ENCODE results near the gene SNORC.

The SNORC gene

DNA sequence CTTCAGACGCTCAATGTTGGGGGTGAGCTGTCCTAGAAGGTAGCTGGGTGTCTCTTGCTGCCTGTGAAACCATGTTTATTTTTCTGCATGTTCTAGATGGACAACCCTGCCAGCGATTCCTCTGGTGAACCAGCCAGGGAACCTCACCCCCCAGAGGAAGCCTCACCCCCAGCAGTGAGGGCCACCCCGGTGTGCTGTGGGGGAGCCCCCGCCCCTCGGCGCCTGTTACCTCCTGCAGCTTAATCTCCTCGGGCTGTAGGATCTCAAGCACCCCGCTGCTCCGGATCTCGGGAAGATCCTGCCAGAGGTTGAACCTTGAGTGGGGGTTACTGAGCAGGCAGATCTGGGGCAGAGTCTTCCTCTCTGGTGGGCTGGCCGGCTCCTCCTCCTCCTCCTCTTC is 50.0 kb downstream of the SNORC start:
- DNase-seq (ENCODE audit: low read depth) = no peak
- TF ChIP-seq, protein P1, sequence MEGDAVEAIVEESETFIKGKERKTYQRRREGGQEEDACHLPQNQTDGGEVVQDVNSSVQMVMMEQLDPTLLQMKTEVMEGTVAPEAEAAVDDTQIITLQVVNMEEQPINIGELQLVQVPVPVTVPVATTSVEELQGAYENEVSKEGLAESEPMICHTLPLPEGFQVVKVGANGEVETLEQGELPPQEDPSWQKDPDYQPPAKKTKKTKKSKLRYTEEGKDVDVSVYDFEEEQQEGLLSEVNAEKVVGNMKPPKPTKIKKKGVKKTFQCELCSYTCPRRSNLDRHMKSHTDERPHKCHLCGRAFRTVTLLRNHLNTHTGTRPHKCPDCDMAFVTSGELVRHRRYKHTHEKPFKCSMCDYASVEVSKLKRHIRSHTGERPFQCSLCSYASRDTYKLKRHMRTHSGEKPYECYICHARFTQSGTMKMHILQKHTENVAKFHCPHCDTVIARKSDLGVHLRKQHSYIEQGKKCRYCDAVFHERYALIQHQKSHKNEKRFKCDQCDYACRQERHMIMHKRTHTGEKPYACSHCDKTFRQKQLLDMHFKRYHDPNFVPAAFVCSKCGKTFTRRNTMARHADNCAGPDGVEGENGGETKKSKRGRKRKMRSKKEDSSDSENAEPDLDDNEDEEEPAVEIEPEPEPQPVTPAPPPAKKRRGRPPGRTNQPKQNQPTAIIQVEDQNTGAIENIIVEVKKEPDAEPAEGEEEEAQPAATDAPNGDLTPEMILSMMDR (conservative IDR thresholded peaks at IDR 0.05; ENCODE audit: low read depth, low read length) = no peak
- H3K4me3 ChIP-seq (ENCODE audit: low read length) = no peak overlapping the region

DNA sequence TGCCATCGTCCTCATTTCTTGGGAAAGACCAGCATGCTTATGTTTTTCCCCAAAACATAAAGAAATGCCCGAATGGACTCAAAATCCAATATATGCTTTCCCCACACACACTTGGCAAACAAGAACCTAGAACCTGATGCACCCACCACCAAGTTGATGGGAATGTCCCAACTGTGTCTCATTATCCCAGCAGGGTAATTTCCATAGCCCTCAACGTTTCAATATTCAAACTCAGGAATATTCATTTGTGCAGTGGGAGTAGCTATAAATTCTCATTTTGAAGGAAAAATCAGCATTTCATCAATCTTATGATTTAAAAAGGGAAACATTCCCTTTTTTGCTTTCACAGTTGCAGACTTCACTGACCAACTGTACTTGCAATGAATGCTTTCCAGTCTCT is 50.7 kb downstream of the SNORC start:
- no peak for DNase-seq (ENCODE audit: low read depth)
- H3K4me3 ChIP-seq (ENCODE audit: low read length) = no peak overlapping the region
- TF ChIP-seq, protein P1 (conservative IDR thresholded peaks at IDR 0.05; ENCODE audit: low read depth, low read length) = no peak

DNA sequence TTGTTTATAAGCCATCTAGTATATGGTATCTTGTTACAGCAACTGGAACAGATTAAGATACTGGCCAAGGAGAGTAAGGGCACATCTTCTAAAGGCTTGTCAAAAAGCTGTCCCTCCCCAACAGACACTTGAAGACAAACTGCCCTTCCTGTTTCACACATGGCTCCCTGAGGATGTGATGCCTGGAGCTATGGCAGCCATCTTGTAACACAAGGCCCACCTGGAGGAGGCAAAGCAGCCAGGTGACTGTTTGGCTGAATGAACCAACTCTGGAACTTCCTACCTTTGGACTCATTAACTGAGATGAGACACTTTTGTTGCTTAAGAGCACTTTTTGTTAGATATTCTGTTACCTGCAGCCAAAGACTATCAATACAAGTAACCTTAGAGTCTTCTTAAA is 54.4 kb downstream of the SNORC start:
- H3K4me3 ChIP-seq (ENCODE audit: low read length) = no peak overlapping the region
- DNase-seq (ENCODE audit: low read depth) = no peak
- TF ChIP-seq, protein P1 (conservative IDR thresholded peaks at IDR 0.05; ENCODE audit: low read depth, low read length) = no peak

DNA sequence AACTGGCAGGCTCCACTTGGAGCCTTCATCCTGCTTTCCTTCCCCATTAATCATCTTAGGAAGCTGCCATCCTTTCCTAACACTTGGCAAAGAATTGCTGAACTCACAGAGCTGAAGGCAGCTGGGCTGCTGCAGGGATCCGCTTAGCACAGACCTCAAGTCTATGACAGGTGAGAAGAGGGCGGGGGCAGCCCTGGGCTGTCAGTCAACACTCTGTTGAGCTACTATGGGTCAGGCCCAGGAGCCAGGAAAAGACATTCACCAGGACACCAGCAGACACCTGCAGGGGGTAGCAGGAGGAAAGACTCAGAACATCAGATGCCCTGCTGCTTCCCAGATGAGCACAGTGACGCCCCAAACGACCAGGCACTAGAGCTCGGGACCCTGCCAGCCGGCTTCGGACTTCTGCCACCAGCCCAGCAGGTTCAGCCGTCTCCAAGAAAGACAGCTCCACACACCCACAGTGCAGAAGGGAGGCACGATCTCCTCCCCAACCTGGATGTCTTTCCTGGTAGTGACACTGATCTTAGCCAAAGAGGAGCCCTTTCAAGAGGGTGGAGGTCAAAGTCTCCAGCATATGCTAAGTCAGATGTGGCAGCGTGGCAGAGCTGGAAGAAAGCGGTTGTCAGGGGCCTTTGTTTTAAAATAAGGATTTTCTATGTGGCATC is 55.2 kb downstream of the SNORC start:
- H3K4me3 ChIP-seq (ENCODE audit: low read length) = no peak overlapping the region
- TF ChIP-seq, protein P1 (conservative IDR thresholded peaks at IDR 0.05; ENCODE audit: low read depth, low read length) = no peak
- no peak for DNase-seq (ENCODE audit: low read depth)

DNA sequence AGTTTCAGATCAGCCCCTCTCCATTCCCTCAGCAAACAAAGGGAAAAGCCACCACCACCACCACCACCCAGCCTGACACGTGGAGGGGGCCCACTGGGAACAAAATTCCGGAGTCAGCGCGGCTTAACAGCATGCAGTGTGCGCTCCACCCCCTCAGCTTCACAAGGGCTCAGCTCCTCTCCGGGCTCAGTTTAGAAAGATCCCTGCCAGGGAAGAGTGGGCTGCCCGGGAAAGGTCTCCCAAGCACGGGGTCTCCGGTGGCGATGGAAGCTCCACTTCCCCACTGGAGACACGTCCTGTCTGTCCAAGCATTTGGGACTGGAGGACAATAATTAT is 55.7 kb downstream of the SNORC start:
- no peak for DNase-seq (ENCODE audit: low read depth)
- TF ChIP-seq, protein P1 (conservative IDR thresholded peaks at IDR 0.05; ENCODE audit: low read depth, low read length) = no peak
- H3K4me3 ChIP-seq (ENCODE audit: low read length) = no peak overlapping the region

DNA sequence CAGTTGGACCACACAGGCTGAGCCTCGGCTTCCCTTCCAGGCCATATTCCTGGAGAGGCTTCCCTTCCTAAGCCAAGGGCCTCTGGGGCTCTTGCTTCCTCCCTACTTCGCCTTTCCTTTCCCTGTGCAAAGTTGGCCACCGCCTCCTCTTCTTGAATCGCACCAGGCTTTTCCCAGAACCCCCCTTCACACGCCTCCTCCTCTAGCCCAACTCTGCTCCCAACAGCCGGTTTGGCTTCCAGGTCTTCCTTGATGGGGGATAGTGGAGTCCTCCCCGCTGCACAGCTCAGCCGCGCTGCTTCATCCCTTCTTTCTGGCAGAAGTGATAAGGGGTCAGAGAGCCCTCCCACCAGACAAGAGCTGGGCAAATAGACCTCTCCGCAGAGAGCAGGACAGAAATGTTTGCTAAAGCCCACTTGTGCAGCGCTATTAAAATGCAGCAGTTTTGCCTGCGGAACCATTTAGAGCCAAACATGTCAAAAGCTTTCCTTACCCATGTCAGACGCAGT is 56.4 kb downstream of the SNORC start:
- no peak overlapping the region for H3K4me3 ChIP-seq (ENCODE audit: low read length)
- TF ChIP-seq, protein P1 (conservative IDR thresholded peaks at IDR 0.05; ENCODE audit: low read depth, low read length) = no peak

DNA sequence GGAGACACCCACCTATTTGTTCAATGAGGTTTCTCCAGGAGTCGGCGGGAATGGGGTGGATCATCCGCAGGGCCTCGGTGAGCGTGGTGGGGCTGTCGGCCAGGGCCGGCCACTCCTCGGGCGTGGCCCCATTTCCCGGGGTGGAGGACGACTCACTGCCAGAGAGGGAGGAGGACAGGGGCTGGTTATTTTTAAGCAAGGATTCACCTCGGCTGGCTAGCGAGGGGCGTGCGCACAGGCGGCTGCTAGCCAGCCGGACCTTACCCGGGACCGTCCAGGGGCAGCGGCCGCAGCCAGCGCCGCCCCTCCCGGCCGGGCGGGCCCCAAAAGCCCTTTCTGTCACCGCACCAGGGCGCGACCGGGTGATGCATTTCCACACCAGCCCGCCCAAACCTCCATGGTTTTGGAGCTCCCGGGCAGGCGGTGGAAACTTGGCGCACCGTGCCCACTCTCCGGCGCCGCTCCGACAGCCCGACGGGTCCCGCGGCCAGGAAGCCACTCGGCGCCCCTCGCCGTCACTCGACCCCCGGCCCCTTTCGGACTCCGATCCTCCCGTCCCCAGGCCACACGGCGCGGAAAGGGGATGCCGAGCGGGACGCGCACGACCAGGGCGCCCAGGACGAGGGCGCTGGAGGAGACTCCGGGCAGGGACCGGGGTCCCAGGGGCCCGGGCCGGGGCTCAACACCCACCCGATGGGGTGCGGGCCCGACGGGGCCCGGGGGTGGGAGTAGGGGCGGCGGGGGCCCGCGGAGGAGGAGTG is 57.1 kb downstream of the SNORC start:
- TF ChIP-seq, protein P1 (conservative IDR thresholded peaks at IDR 0.05; ENCODE audit: low read depth, low read length) = no peak
- H3K4me3 ChIP-seq (ENCODE audit: low read length) = no peak overlapping the region
- no peak for DNase-seq (ENCODE audit: low read depth)

More for the DNA sequence above, 56.4 kb downstream of the SNORC start:
- no peak for DNase-seq (ENCODE audit: low read depth)

Measured in retinal pigment epithelial cell (primary cell).